GM06990 (cell line): Measurements from ENCODE around the gene OGFOD1.
A peak's percentile ranks its signal among the peaks of the same experiment; 100 is the strongest.

ENCODE experiments used
- DNase-seq: peaks from one replicate; pipeline ENCODE4 v3.0.0-alpha.2; 2011; ENCODE audit not compliant: insufficient read length; ENCODE audit errors: extremely low read depth
- H3K27me3 ChIP-seq: replicated peaks from 2 replicates; pipeline ENCODE4 v1.6.0; 2011; ENCODE audit warnings: low read length; ENCODE audit not compliant: control insufficient read depth, insufficient read depth
- H3K36me3 ChIP-seq: 2 replicates; pipeline ENCODE4 v1.5.1; 2011; ENCODE audit warnings: low read length; ENCODE audit not compliant: control insufficient read depth, insufficient read depth
- H3K4me3 ChIP-seq: replicated peaks from 2 replicates; pipeline ENCODE4 v1.5.1; 2011; ENCODE audit warnings: low read depth, mild to moderate bottlenecking, control low read depth, low read length
- CTCF ChIP-seq: IDR thresholded peaks from 2 replicates; pipeline ENCODE4 v1.5.1; 2011; ENCODE audit warnings: low read length, control low read depth, mild to moderate bottlenecking, inconsistent platforms; ENCODE audit not compliant: insufficient read depth, poor library complexity, severe bottlenecking

The OGFOD1 gene

DNA sequence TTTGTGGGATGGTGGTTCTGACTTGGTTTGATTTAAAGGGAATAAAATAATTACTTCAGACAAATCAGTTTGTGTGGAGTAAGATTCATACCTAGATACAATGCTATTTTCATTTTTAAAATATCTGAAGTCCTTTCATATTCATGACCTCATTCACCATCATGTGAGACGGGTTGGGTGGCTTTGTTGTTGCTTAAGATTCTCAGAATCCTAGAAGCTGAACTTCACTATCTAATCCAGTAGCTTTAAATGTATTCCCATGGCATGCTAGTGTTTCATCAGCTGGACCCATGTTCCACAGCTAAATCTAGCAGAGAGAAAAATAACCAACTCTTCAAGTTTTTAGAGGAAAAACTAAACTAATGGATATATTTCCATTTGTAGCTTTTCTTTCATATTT lies 23.3 kb upstream of the OGFOD1 start:
- H3K4me3 ChIP-seq, result no peak overlapping the region
- peaks cover 4% of the 10 kb centered on the region for H3K36me3 ChIP-seq
- no peak for DNase-seq
- no peak for TF ChIP-seq CTCF
- H3K27me3 ChIP-seq, result no peaks in the 10 kb centered on the region

GRCh38 chr16:56436258-56436657 lies 15.1 kb upstream of the OGFOD1 start:
- DNase-seq, result no peak
- TF ChIP-seq CTCF, result no peak
- H3K27me3 ChIP-seq, result no peaks in the 10 kb centered on the region
- H3K36me3 ChIP-seq, result peaks cover 6% of the 10 kb centered on the region
- no peak overlapping the region for H3K4me3 ChIP-seq

- DNase-seq, result no peak
- H3K36me3 ChIP-seq, result peaks cover 9% of the 10 kb centered on the region
- H3K4me3 ChIP-seq, result no peak overlapping the region
- no peak for TF ChIP-seq CTCF
- H3K27me3 ChIP-seq, result no peaks in the 10 kb centered on the region
Measured at GRCh38 chr16:56438038-56438437, 13.3 kb upstream of the OGFOD1 start.

DNA sequence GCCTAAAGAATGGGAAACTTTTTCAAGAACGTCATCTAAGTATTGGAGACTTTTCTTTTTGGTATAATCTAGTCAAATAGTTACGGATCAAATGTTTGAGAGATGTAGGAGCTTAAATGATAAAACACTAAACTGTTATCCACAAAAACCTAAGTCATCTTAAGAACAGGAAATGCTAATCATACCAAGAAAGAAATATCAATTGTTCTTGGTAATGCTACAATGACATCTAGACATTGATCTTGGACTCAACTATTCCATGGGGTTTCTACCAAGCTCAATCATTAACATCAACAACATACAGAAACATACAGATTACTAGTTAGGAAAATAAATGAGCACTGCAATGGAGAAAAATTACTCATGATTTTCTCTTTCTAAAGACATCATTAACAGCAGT lies 4.1 kb upstream of the OGFOD1 start:
- no peak for DNase-seq
- Histone ChIP-seq H3K4me3 (no peak overlapping the region), H3K27me3 (no peaks in the 10 kb centered on the region), H3K36me3 (peaks cover 4% of the 10 kb centered on the region)
- TF ChIP-seq CTCF, result no peak

- no peak for DNase-seq
- TF ChIP-seq CTCF, result no peak
- no peaks in the 10 kb centered on the region for H3K27me3 ChIP-seq
- peaks cover 4% of the 10 kb centered on the region for H3K36me3 ChIP-seq
- H3K4me3 ChIP-seq, result no peak overlapping the region
Measured at GRCh38 chr16:56448005-56448404, 3.3 kb upstream of the OGFOD1 start.

DNA sequence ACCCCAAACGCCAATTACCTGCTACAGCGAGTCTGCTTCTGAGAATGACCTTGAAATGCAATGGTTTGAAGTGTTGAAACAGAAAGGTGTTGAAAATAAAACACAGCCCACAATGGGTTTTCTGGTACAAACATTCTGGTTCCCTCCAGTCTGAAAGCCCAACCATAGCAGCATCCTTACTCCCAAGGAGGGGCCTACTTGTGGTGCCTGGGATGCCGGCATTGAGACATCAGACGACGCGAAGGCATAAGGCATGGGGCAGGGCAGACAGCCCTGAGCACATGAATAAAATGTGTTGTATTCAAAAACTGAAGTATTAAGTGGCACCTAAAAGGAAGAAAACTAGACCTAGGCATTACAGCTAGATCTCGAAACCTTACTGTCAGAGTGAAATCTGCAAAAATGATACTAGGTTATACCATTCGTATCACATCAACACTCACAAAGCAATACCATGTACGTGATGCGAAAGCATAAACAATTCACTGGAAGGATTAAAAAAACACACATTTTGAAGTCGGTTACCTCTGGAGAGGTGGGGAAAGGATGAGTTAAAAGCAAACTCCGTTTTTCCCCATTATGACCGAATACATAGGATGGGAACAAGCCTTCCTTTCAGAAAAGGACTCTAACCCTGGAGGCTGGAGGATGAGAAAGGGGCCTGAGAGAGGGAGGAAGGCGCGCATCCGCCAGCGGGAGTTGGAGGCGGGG lies 924 bp upstream of the OGFOD1 start:
- Histone ChIP-seq H3K36me3 (peaks cover 4% of the 10 kb centered on the region), H3K27me3 (no peaks in the 10 kb centered on the region), H3K4me3 (peak overlapping the region; percentile 85)
- peak; percentile 11 for DNase-seq
- no peak for TF ChIP-seq CTCF
